Activated CD4-positive, CD25-positive, alpha-beta regulatory T cell treated with anti-CD3 and anti-CD28 coated beads, Interleukin-2, amount 50 U/mL, for 16 hours (primary cell): ENCODE measurements around the gene XPA.
A peak's percentile ranks its signal among the peaks of the same experiment; 100 is the strongest.

ENCODE experiments used
- DNase-seq: peaks from one replicate; pipeline ENCODE4 v3.0.0-alpha.2; 2020; ENCODE audit warnings: low read depth, low spot score

Gene XPA

DNA sequence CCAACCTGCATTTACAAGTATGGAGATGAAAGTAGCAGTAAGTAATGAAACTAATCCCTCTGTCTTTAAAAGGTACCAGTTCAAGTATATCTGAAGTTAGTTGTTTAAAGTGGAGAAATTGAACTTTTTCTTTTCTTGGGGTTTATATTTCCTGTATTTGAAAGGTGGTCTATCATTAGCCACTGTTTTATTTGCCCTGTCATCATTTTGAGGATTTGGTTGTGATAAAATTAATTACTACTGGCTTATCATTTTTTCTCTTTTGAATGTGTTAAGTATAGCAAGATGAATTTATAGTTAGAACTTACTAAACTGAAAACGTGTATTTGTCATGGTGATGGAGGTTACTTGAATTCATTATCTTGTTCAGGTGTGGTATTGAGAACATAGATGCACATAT, 38.4 kb downstream of the XPA start:
- DNase-seq = no peak

DNA sequence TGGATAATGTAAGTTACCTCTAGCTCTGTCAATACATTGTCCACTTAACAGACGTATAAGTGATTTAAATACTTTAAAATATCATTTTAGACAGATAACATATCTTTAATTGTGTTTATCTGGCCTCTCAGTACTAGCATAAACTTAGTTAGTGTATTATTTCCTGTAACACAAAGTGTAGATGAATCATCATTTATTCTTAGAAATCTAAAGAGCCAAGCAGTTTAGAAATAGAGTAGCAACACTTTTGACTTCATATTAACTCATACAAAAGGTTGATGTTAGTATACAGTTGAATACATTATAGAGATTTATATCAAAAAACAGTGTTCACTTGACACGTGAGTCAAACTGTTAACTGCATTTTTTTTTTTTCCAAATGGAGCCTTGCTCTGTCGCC, 45.5 kb downstream of the XPA start:
- no peak for DNase-seq

DNA sequence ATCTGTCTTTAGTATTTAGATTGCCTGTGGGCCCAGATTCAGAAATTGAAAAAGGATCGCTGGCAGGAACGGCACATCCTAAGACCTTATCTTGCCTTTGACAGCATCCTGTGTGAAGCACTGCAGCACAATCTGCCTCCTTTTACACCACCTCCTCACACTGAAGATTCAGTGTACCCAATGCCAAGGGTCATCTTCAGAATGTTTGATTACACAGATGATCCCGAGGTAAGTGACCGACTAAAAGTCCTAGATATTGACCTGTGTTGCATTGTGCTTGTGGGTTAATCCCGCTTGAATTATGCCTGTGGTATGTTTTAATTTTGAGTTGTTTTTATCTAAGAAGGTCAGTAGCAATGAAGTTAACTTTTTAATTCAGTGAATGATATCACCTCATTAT, 49.1 kb downstream of the XPA start:
- no peak for DNase-seq

DNA sequence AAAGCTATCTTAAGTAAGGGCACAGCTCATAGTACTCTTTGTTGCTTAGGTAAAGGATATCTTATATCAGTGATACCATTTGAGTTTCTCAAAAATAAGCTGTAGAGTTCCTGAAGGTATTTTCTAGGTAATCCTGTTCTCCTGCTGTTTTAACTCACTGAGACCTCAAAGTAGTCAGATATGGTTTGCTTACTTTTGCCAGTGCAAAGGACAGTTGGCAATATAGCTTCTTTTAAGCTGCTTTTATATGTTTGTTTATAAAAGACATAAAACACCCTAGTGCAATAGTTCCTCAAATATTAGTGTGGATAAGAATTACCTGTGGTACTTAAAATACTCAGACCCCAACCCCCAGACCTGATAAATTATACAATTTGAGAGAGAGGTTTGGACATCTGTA, 51.4 kb downstream of the XPA start:
- DNase-seq = no peak

DNA sequence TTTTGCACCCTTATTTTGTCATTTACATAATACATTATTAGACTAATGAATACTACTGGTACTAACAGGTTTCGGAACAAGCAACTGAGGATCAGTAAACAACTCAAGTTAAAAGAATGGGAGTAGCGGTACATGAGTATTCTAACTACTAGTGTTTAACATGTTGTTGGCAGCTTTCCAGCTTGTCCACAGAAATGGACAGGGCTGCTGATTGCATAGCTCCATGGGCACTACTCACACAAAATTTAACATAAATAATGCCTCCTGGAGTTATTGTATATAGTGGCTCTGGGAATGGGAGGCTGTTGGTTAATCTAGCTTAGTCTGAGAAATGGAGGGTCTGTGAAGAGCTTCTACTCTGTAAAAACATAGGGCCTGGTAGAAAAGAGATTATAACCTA, 56.8 kb downstream of the XPA start:
- no peak for DNase-seq

DNA sequence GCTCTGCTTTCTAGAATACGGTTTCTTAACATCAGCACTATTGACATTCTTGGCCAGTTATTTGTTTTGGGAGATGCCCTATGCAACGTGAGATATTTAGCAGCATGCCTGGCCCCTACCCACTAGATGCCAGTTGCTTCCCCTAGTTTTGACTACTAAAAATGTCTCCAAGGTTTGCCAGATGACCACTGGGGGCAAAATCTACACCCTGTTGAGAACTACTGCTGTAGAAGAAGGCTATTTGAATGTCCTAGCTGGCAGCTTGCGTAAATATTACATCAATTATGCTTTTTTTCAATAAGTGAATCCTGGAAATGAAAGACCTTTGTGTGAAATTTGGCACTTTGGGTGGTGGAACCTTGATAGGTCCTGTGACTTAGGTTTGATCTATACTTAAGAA, 58.5 kb downstream of the XPA start:
- DNase-seq = no peak

DNA sequence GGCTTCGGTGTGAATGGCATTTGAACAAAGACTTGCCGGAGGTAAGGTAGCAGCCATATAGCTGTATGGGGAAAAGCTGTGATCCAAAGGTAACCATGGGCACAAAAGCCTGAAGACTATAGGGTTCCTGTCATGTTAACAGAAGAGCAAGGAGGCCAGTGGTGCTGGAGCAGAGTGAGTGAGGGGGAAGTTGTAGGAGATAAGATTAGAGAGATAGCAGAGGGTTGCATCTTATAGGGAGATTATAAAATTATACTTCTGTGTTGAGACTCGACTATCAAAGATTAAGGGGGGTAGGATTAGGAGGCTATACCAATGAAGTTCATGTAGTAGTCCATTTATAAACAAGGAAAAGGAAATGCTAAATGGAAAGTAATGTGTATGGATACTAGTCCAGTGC, 60.2 kb downstream of the XPA start:
- DNase-seq = no peak

DNA sequence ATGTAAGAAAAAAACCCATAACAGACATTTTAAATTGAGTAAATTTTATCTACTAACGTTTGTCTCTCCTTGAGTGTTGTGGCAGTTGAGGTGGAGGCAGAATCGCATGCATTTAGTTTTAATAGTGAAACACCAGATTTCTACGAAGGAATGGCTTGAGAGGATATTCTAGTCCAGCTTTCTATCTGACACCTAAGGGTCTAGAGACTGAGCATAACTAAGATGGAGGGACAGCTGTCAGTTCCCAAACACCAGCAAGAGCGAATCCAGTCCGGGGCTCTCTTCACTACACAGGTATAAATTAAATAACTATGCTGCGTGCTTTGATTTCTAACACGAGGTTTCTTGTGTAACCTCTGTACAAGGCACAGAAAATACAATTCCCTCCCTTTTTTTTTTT, 62.1 kb downstream of the XPA start:
- DNase-seq = no peak

DNA sequence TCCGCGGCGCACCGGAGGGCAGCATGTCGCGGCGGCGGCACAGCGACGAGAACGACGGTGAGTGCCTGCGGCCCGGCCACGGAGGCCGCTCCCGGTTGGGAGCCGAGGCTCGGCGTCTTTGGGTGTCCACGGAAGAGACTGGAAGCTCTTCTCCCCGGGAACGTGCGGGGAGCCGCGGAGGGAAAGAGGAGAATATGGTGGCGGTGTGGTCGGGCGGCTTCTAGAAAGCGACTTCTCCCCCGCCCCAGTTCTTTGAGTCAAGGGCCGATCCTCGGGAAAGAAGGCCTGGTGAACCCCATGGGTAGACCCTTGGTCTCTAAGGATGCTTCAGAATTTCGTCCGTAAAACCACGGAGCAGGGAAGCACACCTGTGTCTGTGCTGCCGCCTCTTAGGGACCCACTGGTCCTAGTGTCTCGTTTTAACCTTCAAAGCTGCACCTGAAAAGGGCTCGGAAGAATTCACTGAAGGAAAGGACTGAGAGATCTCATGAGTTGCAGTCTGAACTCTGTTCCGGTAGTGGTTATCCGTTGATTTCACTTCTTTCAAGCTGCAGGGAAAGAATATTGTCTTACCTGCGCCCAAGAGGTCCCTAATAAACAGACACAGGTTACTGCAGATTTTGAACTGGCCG, 63.2 kb downstream of the XPA start:
- DNase-seq = no peak

DNA sequence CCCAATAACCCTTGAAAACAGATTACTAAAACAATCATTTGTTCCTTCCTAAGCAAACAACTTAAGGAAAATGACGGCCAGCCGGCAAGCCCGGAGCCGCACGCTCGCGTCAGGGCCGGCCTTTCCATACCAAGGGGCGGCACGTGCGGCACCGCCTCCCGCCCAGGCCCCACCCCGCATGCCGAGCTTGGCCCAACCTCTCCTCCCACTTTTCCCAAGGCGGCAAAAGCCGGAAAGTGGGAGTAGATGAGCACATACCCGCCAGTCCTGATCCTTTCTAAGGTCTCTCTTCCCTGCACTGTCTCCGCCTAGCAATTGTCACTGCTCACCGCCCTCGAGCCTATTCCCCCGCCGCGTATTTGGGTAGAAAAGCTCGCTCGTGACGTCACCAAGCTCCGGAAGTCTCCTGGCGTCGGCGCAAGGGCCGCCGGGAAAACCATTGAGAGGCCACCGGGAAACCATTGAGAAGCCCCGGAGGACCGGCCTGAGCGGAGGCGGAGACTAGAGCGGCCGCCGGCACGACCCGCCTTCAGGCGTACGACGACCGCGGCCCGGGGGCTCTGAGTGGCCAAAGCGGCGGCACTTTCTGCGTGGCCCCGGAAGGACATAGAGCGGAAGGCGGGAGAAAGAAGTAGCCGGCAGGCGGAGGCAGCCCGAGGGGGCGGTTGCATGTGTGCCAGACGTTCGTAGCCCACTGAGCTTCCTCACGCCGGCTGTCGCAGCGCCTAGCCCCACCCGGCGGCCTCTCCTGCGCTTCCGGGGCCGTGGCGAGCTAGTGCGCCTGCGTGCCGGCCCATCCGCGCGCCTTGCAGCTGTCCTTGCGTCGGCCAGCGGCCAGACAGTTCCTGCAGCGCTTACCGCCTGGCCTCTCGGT, 63.9 kb downstream of the XPA start, which contains the start of the genes NCBP1 and TSTD2:
Gene NCBP1, plus strand, starts transcription at position 837 of the 874 bp plus-strand sequence. CDS start 61 bp downstream, outside the sequence.
Gene TSTD2, minus strand, starts transcription at position 384 of the 874 bp plus-strand sequence. CDS start 5,806 bp downstream, outside the sequence.
- peak; percentile 90 for DNase-seq

DNA sequence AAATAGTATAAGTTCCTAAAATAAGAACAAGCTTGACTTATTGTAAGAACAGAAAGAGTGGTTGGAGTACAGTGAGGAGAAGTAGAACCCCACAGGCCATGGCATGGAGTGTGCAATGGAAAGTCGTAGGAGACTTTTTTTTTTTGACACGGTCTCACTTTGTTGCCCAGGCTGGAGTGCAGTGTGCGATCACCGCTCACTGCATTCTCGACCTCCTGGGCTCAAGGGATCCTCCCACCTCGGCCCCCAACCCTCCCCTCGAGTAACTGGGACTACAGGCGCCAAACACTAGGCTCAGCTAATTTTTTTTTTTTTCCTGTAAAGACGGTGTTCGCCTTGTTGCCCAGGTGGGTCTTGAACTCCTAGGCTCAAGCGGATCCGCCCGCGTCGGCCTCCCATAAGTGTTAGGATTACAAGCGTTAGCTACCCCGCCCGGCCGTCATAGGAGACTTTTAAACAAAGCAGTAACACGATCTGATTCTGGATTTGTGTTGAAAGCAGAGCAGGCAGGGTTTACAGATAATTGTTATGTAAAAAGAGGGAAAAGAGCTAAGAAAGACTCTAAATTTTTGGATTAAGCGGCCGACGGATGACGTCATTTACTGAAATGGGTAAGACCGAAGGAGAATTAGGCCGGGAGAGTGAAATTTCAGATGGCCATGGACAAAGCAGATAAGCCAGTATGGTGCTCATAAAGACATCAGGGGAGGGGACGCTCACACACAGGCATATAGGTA, 64.7 kb downstream of the XPA start:
- no peak for DNase-seq

DNA sequence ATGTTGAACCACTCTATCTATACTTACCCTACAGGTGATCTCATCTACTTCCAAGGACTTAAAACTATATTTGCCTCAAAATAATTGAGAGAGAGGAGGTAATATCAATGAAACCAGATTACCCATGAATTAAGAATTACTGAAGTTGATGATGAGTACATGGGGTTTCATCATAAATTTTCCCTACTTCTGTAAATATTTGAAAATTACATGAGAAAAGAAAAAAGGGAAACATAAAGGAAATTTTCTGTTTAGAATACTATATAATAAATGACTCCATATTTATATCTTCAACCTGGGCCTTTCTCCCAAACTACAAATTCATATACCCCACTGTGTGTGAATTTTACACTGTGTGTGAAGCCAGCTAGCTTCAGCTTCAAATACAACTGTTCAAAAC, 66.5 kb downstream of the XPA start:
- no peak for DNase-seq

DNA sequence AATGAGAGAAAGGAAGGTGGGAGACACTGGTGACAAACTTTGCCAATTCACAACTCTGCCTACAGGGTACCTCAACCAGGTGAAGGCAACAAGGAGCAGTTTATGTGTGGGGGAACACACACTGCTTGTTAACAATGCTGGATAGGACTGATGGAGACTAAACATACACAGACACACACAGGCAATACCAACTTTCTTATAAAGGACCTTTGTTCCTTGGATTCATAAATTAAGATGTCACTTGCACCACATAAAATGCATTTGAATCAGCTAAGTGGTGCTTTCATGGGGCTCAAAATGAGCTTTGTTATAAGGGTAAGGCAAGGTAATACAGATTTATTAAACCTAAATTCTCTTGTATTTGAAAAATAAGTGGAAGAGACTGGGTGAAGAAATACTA, 68.0 kb downstream of the XPA start:
- DNase-seq = no peak

DNA sequence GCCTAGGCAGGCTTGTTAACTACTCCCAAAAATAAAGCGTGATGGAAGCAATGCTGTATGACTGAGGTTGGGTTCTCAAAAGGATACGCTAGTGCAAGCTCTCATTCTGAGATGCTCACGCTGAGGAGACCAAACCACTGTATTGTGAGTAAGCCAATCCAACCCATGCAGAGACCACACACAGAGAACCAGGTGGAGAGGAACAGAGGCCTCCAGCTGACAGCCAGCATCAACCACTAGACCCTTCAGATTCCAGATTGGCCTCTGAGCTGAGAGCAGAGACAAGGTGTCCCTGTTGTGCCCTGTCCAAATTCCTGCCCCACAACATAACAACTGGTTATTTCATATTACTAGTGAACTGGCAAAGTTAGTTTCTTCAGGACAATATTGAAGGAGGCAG, 68.5 kb downstream of the XPA start:
- DNase-seq = no peak

DNA sequence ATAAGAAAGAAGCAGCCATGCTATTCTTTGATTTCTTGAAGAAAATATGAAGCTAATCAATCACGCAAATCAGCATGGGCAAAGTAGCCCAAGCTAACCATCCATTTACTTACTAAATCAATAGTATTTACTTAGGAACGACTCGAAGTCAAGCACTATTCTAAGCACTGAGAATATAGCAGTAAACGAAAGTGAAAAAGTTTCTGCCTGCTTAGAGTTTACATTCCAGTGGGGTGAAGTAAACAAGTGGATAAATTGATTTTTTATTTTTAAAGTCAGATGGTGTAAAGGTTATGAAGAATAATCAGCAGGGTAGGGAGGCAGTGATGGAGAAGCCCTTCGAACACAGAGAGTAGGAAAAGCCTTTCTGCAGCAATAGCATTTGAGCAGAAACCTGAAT, 69.5 kb downstream of the XPA start:
- DNase-seq = no peak

DNA sequence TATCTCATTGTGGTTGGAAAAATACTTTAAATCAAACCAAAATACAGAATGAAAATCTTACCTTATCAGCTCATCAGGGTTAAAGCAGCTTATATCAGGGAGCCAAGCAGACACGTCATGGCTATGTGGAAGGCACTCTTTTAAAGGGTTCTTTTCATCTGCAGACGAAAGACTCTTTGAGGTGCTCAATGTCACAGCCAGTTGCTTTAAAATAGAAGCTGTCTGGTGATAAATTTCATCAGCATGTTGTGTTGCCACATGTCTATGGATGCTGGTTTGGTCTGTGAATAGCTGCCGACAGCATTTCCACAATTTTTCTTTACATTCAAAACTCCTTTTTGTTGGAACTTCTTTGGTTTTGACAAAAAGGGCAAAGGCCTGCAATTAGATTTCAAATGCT, 71.5 kb downstream of the XPA start:
- DNase-seq = no peak
